Activated CD4-positive, alpha-beta T cell treated with anti-CD3 and anti-CD28 coated beads, Interleukin-2, amount 50 U/mL, for 24 hours (primary cell): ENCODE results near the gene PTPRE.

Source experiments
- DNase-seq, 2 donors: peaks; one replicate each; pipeline ENCODE4 v3.0.0-alpha.2; 2020; ENCODE audit warnings: low read depth in 1 of 2, low spot score in 1 of 2

Gene PTPRE

DNA sequence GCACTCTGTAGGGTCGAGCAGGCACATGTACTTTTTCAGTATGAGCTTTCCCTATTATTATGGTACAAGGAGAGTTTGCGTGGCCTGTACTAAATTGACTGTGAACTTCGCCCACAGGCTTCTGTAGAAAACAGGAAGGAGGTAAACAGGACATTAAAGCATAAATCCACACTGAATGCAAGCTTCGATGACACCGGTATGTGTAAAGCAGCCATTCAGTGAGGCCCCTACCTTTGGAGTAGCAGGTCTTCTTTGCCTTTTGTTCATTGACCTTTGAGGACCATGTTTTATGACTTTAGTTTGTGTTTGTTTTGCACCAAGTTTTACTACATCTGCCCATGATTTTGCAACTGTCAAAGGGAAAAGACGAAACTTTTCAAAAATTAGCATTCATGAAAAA, 204.8 kb downstream of the PTPRE start:
- no peak for DNase-seq

DNA sequence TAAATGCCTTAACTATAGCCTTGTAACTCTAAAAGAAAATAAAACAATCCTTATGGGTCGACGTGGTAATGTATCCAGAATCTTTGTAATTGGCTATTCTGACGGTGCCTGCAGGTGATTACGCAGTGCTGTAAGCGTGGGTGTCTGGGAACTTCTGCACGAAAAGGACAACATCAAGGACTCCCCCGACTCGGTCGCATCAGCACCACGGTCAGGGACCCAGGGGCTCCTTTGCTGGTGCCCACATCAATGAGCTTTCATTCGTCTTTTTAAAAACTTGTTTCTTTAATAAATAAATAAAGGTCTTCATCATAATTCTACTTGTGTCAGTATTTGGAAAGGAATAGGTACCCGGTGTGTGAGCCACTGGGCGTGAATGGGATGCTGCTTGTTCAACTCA, 206.1 kb downstream of the PTPRE start:
- no peak for DNase-seq

DNA sequence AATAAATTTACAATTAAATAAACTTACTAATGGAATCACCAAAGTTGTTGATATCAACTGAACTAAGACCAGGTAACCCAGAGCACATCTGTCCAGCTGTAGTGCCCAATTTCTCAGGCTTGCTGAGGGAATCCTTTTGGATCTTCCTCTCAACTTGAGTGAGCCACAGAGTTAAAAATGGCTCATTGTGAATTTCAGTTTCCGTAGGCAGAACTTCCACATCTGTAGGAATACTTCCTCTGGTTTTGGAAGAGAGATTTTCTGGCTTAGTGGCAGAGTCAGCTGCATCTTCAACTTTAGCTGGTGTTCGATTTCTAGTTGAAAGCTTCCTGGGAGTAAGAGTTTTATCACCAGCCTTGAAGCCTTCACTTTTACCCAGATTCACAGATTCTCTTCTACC, 208.0 kb downstream of the PTPRE start:
- no peak for DNase-seq

DNA sequence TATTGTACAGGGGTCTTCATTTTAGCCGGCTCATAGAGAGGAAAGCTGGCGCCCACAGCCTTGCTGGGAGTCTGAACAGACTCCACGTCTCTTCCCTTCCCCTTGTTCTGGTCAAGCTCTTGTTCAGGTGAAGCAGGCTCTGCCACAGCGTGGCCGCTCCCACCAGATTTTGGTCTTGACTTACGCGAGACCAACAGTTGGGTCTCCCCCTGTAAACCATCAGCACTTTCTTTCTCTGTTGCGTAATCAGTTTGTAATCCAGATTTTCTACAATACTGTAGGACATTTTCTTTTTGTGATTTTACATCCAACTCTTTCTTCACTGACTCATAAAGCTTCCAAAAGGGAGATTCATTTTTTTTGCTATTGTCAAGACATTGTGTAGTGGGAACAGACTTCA, 208.5 kb downstream of the PTPRE start:
- DNase-seq: no peak

GRCh38 chr10:128116187-128116586, 209.3 kb downstream of the PTPRE start:
- no peak for DNase-seq

DNA sequence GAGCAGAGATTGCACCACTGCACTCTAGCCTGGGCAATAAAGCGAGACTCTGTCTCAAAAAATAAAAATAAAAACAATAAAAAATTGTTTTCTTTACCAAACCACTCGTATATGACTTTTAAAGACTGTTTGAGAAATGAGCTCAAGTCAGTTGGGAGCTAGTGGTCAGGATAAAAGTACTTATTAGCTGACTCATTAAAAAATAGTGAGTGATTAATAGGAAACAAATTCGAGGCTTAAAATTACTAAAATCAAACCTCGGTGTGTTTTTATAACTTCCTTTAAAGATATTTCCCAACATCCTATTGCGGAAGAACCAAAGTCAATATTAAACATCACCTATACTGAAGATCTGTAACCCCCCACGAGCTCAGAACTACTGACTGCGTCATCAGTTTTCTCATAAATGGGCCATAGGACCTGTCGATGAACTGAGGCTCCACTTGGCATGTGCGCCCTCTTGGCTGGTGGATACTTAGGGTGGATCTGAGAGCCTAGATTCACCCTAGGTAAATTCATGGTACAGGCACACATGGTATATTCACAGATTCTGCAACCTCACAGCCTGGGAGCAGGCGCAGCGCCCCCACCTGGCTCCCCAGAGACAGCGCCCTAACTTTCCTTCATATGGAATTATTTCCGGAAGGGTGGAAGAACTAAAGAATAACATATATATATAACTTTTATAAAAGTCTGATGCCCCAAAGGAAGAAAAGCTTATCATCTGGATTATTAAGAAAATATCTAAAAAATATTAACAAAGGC, 210.1 kb downstream of the PTPRE start:
- no peak for DNase-seq

GRCh38 chr10:128121750-128122412, 215.0 kb downstream of the PTPRE start:
- no peak for DNase-seq

- no peak for DNase-seq
These were observed 216.0 kb downstream of the PTPRE start for GRCh38 chr10:128122931-128123330.

DNA sequence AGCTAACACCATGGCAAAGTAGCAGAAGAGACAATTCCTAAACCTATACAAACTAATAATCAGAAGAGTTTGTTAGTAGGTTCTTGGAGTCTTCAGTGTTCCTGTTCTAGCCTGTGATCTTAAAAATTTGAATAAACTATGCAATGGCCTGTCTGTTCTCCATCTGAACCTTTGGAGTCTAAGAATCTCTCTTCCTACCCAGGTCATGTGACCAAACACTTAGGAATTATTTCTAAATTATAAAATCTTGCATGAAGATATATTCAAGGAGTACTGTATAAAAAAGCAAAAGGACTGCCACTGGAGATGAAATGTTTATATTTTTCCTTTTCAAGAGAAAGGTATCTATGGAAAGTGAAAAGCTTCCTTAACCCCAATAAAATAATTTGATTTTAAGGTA, 216.9 kb downstream of the PTPRE start:
- no peak for DNase-seq

DNA sequence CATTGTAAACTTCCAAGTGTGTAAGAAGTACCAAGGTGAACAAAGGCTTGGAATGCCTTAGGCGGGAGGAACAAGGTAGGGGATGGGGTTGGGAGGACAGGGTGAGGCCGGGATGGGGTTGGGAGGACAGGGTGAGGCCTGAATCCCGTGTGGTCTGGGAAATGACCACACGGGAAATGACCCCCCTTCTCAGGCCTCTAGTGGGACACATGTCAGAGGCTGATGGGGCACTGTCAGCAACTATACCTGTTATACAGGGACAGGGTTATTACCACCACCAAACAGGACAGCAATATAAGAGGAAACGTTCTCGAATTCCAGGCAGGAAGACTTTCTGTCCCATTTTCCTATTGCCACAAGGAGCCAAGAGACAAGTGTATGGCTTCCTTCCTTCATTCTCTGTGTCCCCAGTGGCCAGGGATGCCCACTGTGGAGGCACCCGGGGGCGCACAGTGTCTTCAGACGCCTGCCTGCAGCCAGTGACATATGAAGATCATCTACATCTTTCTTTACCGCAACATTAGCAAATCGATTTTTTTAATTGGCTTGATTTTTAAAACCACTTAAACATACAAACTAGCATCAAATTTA, 218.0 kb downstream of the PTPRE start:
- DNase-seq: no peak

GRCh38 chr10:128125416-128125943, 218.6 kb downstream of the PTPRE start:
- peak in 1 of 2 donors; percentile 7 for DNase-seq

DNA sequence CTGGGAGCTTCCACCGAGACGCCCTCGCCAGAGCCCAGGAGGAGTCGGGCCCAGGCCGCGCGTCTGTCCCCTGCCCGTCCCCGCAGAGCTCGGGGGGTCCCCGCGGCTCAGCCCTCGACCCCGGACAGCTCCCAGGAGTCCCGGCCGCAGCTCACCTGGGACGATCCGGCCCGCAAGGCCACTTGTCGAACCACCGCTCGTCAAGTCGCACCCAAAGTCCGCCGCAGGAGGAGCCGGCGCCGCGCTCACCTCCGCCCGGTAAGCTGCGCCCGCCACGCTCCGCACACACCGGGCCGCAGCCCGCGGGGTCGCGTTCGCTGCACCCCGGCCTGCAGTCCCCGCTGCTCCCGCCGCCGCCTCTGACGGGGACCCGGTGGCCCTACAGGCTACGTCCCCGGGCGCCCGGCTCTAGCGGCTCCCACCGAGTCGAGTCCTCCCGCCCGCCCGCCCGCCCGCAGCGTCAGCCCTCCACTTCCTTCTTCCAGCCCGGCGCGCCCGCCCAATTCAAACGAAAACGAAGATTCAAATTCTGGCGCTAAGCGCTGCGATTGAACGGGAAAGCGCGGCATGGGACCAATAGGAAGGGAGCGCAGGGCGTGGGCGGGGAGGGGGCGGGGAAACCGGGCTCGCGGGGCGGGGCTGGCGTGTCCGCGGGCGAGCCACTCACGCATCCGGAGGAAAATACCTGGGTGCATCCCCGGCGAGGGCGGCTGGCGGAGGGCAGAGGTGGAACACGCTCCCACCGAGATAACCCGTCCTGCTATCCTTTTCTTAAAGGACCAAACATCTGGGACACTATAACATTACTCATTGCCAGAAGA, 219.3 kb downstream of the PTPRE start, which contains the start of gene MKI67:
Gene MKI67 (minus strand): TSS at position 480 of the 821 bp plus-strand sequence. CDS start 756 bp downstream, outside the sequence.
- DNase-seq: peak; percentile 75 to 88

GRCh38 chr10:128128582-128128981, 221.7 kb downstream of the PTPRE start:
- DNase-seq: no peak

DNA sequence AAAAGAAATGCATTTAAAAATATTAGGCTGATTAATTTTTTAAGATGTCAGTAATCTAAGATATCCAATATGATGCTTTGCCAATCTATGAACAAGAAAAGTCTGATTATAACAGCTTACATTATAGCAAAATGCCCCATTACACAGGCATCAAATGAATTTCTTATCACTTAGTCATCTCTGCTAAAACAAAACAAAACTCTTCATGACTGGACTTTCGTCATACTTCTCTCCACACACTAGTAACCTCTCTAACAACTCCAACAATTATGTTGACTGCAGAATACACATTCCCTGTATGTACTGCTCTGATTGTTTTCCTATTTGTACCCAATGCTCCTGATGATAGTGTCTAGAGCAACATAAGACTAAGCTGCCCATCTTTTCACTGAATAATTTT, 223.1 kb downstream of the PTPRE start:
- no peak for DNase-seq
